ENCODE data around the gene TAF11.

- TF ChIP-seq RNF2 (IDR thresholded peaks at IDR 0.05; ENCODE audit: borderline replicate concordance, low read depth, low read length, missing control alignments, poor library complexity, severe bottlenecking): no peak
- TF ChIP-seq, protein P1, sequence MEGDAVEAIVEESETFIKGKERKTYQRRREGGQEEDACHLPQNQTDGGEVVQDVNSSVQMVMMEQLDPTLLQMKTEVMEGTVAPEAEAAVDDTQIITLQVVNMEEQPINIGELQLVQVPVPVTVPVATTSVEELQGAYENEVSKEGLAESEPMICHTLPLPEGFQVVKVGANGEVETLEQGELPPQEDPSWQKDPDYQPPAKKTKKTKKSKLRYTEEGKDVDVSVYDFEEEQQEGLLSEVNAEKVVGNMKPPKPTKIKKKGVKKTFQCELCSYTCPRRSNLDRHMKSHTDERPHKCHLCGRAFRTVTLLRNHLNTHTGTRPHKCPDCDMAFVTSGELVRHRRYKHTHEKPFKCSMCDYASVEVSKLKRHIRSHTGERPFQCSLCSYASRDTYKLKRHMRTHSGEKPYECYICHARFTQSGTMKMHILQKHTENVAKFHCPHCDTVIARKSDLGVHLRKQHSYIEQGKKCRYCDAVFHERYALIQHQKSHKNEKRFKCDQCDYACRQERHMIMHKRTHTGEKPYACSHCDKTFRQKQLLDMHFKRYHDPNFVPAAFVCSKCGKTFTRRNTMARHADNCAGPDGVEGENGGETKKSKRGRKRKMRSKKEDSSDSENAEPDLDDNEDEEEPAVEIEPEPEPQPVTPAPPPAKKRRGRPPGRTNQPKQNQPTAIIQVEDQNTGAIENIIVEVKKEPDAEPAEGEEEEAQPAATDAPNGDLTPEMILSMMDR (IDR thresholded peaks at IDR 0.05; ENCODE audit: control extremely low read depth in 1 of 3, insufficient read depth in 1 of 3, low read depth in 1 of 3, low read length in 3 of 3): no peak
- no peak for TF ChIP-seq POLR2A (IDR thresholded peaks at IDR 0.05; ENCODE audit: control extremely low read depth in 1 of 2, low read depth in 2 of 2, low read length in 2 of 2)
- no peak for TF ChIP-seq POLR2AphosphoS5 (IDR thresholded peaks at IDR 0.05; ENCODE audit: low read depth, low read length)
- no peak for TF ChIP-seq RAD21 (IDR thresholded peaks at IDR 0.05 in 1 of 2, conservative IDR thresholded peaks at IDR 0.05 in 1 of 2; ENCODE audit: low read depth in 2 of 2, low read length in 2 of 2)
- TF ChIP-seq TAF1 (IDR thresholded peaks at IDR 0.05; ENCODE audit: low read depth, low read length): no peak
- TF ChIP-seq SP4 (IDR thresholded peaks at IDR 0.05; ENCODE audit: low read length): no peak
- no peak for TF ChIP-seq HDAC6 (IDR thresholded peaks at IDR 0.05; ENCODE audit: low read depth, low read length)
- TF ChIP-seq ASH2L (IDR thresholded peaks at IDR 0.05; ENCODE audit: low read length): no peak
- no peak for TF ChIP-seq BRCA1 (IDR thresholded peaks at IDR 0.05; ENCODE audit: low read depth, low read length)
- no peak for TF ChIP-seq SIRT6 (IDR thresholded peaks at IDR 0.05; ENCODE audit: low read length)
Measured at GRCh38 chr6:34836451-34836850, 51.4 kb downstream of the TAF11 start.
